H9 (cell line): ENCODE results near the gene C10orf71. TPM values are rescaled to one million over a fixed set of nuclear protein-coding genes. Genes with fewer than 3 reads are reported as not detected.

Experiments used
- DNase-seq: peaks from one replicate; pipeline ENCODE4 v3.0.0-alpha.2; 2017
- H2AFZ ChIP-seq: one replicate; pipeline ENCODE4 v1.6.1; 2013; ENCODE audit warnings: mild to moderate bottlenecking, low read length, control low read depth, moderate library complexity
- H2AK5ac ChIP-seq: 2 replicates; pipeline ENCODE4 v1.6.1; 2013; ENCODE audit warnings: low read length, control low read depth, mixed read lengths; ENCODE audit not compliant: insufficient read length
- H2BK120ac ChIP-seq: one replicate; pipeline ENCODE4 v1.6.1; 2013; ENCODE audit warnings: low read depth, mild to moderate bottlenecking, low read length, control low read depth, inconsistent platforms; ENCODE audit not compliant: poor library complexity, severe bottlenecking
- H2BK12ac ChIP-seq: 2 replicates; pipeline ENCODE4 v1.6.1; 2013; ENCODE audit warnings: low read length, control low read depth, mixed read lengths, low read depth; ENCODE audit not compliant: insufficient read length
- H2BK15ac ChIP-seq: 2 replicates; pipeline ENCODE4 v1.6.1; 2013; ENCODE audit warnings: low read depth, low read length, control low read depth
- H2BK20ac ChIP-seq: one replicate; pipeline ENCODE4 v1.6.1; 2013; ENCODE audit warnings: low read depth, mild to moderate bottlenecking, low read length, control low read depth, inconsistent platforms; ENCODE audit not compliant: poor library complexity, severe bottlenecking
- H2BK5ac ChIP-seq: 2 replicates; pipeline ENCODE4 v1.6.1; 2013; ENCODE audit warnings: low read length, control low read depth, mixed read lengths; ENCODE audit not compliant: insufficient read length
- H3K14ac ChIP-seq: 2 replicates; pipeline ENCODE4 v1.6.1; 2013; ENCODE audit warnings: low read length, control low read depth; ENCODE audit not compliant: insufficient read depth
- H3K18ac ChIP-seq: 2 replicates; pipeline ENCODE4 v1.6.1; 2013; ENCODE audit warnings: low read depth, mild to moderate bottlenecking, mixed read lengths, low read length, control low read depth; ENCODE audit not compliant: insufficient read length
- H3K23ac ChIP-seq: 2 replicates; pipeline ENCODE4 v1.6.1; 2013; ENCODE audit warnings: low read length, control low read depth, mixed read lengths, low read depth; ENCODE audit not compliant: insufficient read length
- H3K23me2 ChIP-seq: 2 replicates; pipeline ENCODE4 v1.6.1; 2013; ENCODE audit warnings: low read depth, mild to moderate bottlenecking, mixed read lengths, low read length, control low read depth; ENCODE audit not compliant: insufficient read length, poor library complexity, severe bottlenecking
- H3K27ac ChIP-seq: 2 replicates; pipeline ENCODE4 v1.5.1; 2013; ENCODE audit warnings: low read length, control low read depth, mixed read lengths, low read depth; ENCODE audit not compliant: insufficient read length
- H3K27me3 ChIP-seq: 2 replicates; pipeline ENCODE4 v1.6.1; 2013; ENCODE audit warnings: low read length, control low read depth, inconsistent platforms; ENCODE audit not compliant: insufficient read depth
- H3K4ac ChIP-seq: 2 replicates; pipeline ENCODE4 v1.6.1; 2013; ENCODE audit warnings: low read depth, mild to moderate bottlenecking, control low read depth, inconsistent platforms, low read length, moderate library complexity
- H3K4me1 ChIP-seq: 2 replicates; pipeline ENCODE4 v1.6.1; 2013; ENCODE audit warnings: low read length, control low read depth, inconsistent platforms; ENCODE audit not compliant: insufficient read depth
- H3K4me2 ChIP-seq: 2 replicates; pipeline ENCODE4 v1.6.1; 2013; ENCODE audit warnings: low read length, control low read depth, mixed read lengths; ENCODE audit not compliant: insufficient read length, insufficient read depth
- H3K56ac ChIP-seq: 2 replicates; pipeline ENCODE4 v1.6.1; 2013; ENCODE audit warnings: low read depth, mild to moderate bottlenecking, mixed read lengths, low read length, control low read depth; ENCODE audit not compliant: insufficient read length
- H3K79me1 ChIP-seq: 2 replicates; pipeline ENCODE4 v1.6.1; 2013; ENCODE audit warnings: low read depth, mild to moderate bottlenecking, moderate library complexity, low read length, control low read depth, inconsistent platforms; ENCODE audit not compliant: insufficient read depth, poor library complexity, severe bottlenecking
- H3K79me2 ChIP-seq: 2 replicates; pipeline ENCODE4 v1.6.1; 2013; ENCODE audit warnings: low read length, control low read depth, inconsistent platforms; ENCODE audit not compliant: insufficient read depth
- H3K9ac ChIP-seq: 2 replicates; pipeline ENCODE4 v1.6.1; 2013; ENCODE audit warnings: low read length, control low read depth, mixed read lengths; ENCODE audit not compliant: insufficient read length; ENCODE audit errors: extremely low read depth
- H3K9me3 ChIP-seq: one replicate; pipeline ENCODE4 v1.6.1; 2013; ENCODE audit warnings: low read depth, low read length, inconsistent platforms; ENCODE audit not compliant: control insufficient read depth
- H3T11ph ChIP-seq: one replicate; pipeline ENCODE4 v1.6.1; 2013; ENCODE audit warnings: mild to moderate bottlenecking, low read length, control low read depth, inconsistent platforms
- H4K20me1 ChIP-seq: one replicate; pipeline ENCODE4 v1.6.1; 2013; ENCODE audit not compliant: control insufficient read depth, insufficient read length, insufficient read depth
- H4K5ac ChIP-seq: 2 replicates; pipeline ENCODE4 v1.6.1; 2013; ENCODE audit warnings: low read depth, mild to moderate bottlenecking, mixed read lengths, low read length, control low read depth; ENCODE audit not compliant: insufficient read length
- H4K8ac ChIP-seq: replicated peaks from 2 replicates; pipeline ENCODE4 v1.6.1; 2013; ENCODE audit warnings: low read length, control low read depth, mixed read lengths, low read depth; ENCODE audit not compliant: insufficient read length
- H4K91ac ChIP-seq: 2 replicates; pipeline ENCODE4 v1.6.1; 2013; ENCODE audit warnings: low read depth, mild to moderate bottlenecking, moderate library complexity, mixed read lengths, low read length, control low read depth; ENCODE audit not compliant: insufficient read length
- H3K27ac Mint-ChIP-seq, 3 experiments: 2 replicates in 2 of 3; 3 replicates in 1 of 3; pipeline ENCODE4 v1.8.0; 2020 to 2021; ENCODE audit warnings: mixed read lengths in 3 of 3, mild to moderate bottlenecking in 1 of 3, moderate library complexity in 1 of 3
- H3K27me3 Mint-ChIP-seq: 2 replicates; pipeline ENCODE4 v1.8.0; 2021; ENCODE audit warnings: low read depth, mild to moderate bottlenecking, moderate library complexity, mixed read lengths
- H3K36me3 Mint-ChIP-seq, 3 experiments: 2 replicates in 2 of 3; 3 replicates in 1 of 3; pipeline ENCODE4 v1.8.0; 2020 to 2021; ENCODE audit warnings: low read depth in 3 of 3, mixed read lengths in 3 of 3; ENCODE audit not compliant: insufficient read depth in 1 of 3
- H3K4me1 Mint-ChIP-seq, 2 experiments: 2 replicates each; pipeline ENCODE4 v1.8.0; 2020; ENCODE audit warnings: mixed read lengths in 2 of 2
- H3K4me3 Mint-ChIP-seq, 2 experiments: 2 replicates in 1 of 2; 3 replicates in 1 of 2; pipeline ENCODE4 v1.8.0; 2020 to 2021; ENCODE audit warnings: mild to moderate bottlenecking in 2 of 2, mixed read lengths in 2 of 2, moderate library complexity in 1 of 2
- H3K9me3 Mint-ChIP-seq, 2 experiments: 2 replicates in 1 of 2; 3 replicates in 1 of 2; pipeline ENCODE4 v1.8.0; 2020; ENCODE audit warnings: mild to moderate bottlenecking in 2 of 2, mixed read lengths in 2 of 2, moderate library complexity in 1 of 2
- CTCF ChIP-seq: fragments of 200-600 bp; sonication (generic); conservative IDR thresholded peaks from 3 replicates; pipeline ENCODE4 v1.8.0; 2021; ENCODE audit warnings: antibody characterized with exemption, mild to moderate bottlenecking
- WGBS: extraction: QIAGEN DNeasy Blood & Tissue Kit; methylation state at CpG from one replicate; pipeline ENCODE4 v1.1.7; 2013; ENCODE audit warnings: missing lambda C conversion rate, low lambda C conversion rate, mixed read lengths; ENCODE audit not compliant: insufficient read length; ENCODE audit errors: extremely low coverage; 5-methylcytosine and 5-hydroxymethylcytosine counted together
- total RNA-seq: library from RNA; stranded (reverse); gene quantifications from 2 replicates; pipeline ENCODE4 v1.2.1, GENCODE V29; 2021

The C10orf71 gene
- total RNA-seq, 1 experiment from 2014 or later: not detected

GRCh38 chr10:49351669-49352068 is 52.7 kb downstream of the C10orf71 start:
- no peaks in the 10 kb centered on the region for H3K4me1 Mint-ChIP-seq
- H3K79me2 ChIP-seq: no peaks in the 10 kb centered on the region
- H3T11ph ChIP-seq: no peak overlapping the region
- H4K91ac ChIP-seq: no peak overlapping the region
- H3K56ac ChIP-seq: no peak overlapping the region
- no peaks in the 10 kb centered on the region for H3K4me1 ChIP-seq
- no peak overlapping the region for H2BK120ac ChIP-seq
- H3K36me3 Mint-ChIP-seq: no peaks in the 10 kb centered on the region; a peak in 2 of 7 replicates
- H3K18ac ChIP-seq: no peak overlapping the region
- H3K23ac ChIP-seq: no peak overlapping the region
- H3K14ac ChIP-seq: no peak overlapping the region
- H3K27ac ChIP-seq: no peak overlapping the region
- no peak overlapping the region for H3K9ac ChIP-seq
- H2BK15ac ChIP-seq: no peak overlapping the region
- no peak overlapping the region for H2BK20ac ChIP-seq
- H3K4me3 Mint-ChIP-seq: no peak overlapping the region
- no peak for TF ChIP-seq CTCF
- no peak overlapping the region for H4K5ac ChIP-seq
- H3K23me2 ChIP-seq: no peaks in the 10 kb centered on the region
- no peaks in the 10 kb centered on the region for H3K27me3 ChIP-seq
- no peak overlapping the region for H3K4me2 ChIP-seq
- WGBS: no CpG with 5 or more reads among the region's 4 CpGs
- no peak overlapping the region for H3K27ac Mint-ChIP-seq
- no peaks in the 10 kb centered on the region for H3K9me3 ChIP-seq
- H4K8ac ChIP-seq: no peak overlapping the region
- H4K20me1 ChIP-seq: no peaks in the 10 kb centered on the region
- no peak overlapping the region for H2AFZ ChIP-seq
- H3K27me3 Mint-ChIP-seq: peaks cover 2% of the 10 kb centered on the region
- DNase-seq: no peak
- H3K4ac ChIP-seq: no peak overlapping the region
- no peaks in the 10 kb centered on the region for H3K79me1 ChIP-seq
- H3K9me3 Mint-ChIP-seq: no peaks in the 10 kb centered on the region; a peak in 1 of 5 replicates
- H2AK5ac ChIP-seq: no peak overlapping the region
- H2BK5ac ChIP-seq: no peak overlapping the region
- H2BK12ac ChIP-seq: no peak overlapping the region
